Neural progenitor cell (in vitro differentiated cells): ENCODE measurements around the gene MAVS. TPM values are rescaled to one million over a fixed set of nuclear protein-coding genes. Genes with fewer than 3 reads are reported as not detected.
A peak's percentile ranks its signal among the peaks of the same experiment; 100 is the strongest.

Experiments
- DNase-seq: peaks from one replicate; pipeline ENCODE4 v3.0.0-alpha.2; 2016; ENCODE audit warnings: low spot score
- H2AFZ ChIP-seq: fragments of 200-600 bp; sonication (generic); replicated peaks from 2 replicates; pipeline ENCODE4 v1.6.1; 2016; ENCODE audit warnings: antibody characterized with exemption
- H3F3A ChIP-seq: fragments of 200-600 bp; sonication (generic); 2 replicates; pipeline ENCODE4 v1.6.1; 2016; ENCODE audit warnings: antibody characterized with exemption, low read depth
- H3K27ac ChIP-seq: fragments of 200-600 bp; sonication (generic); 2 replicates; pipeline ENCODE4 v1.5.1; 2016; ENCODE audit warnings: mild to moderate bottlenecking
- H3K27me3 ChIP-seq: fragments of 200-600 bp; sonication (generic); 2 replicates; pipeline ENCODE4 v1.6.1; 2016; ENCODE audit warnings: mild to moderate bottlenecking, moderate library complexity
- H3K36me3 ChIP-seq: fragments of 200-600 bp; sonication (generic); 2 replicates; pipeline ENCODE4 v1.5.1; 2016
- H3K4me1 ChIP-seq: fragments of 200-600 bp; sonication (generic); 2 replicates; pipeline ENCODE4 v1.6.1; 2016; ENCODE audit warnings: mixed run types
- H3K4me2 ChIP-seq: fragments of 200-600 bp; sonication (generic); 2 replicates; pipeline ENCODE4 v1.6.1; 2016
- H3K4me3 ChIP-seq: fragments of 200-600 bp; sonication (generic); 2 replicates; pipeline ENCODE4 v1.5.1; 2016
- H3K79me2 ChIP-seq: fragments of 200-600 bp; sonication (generic); 2 replicates; pipeline ENCODE4 v1.6.1; 2016; ENCODE audit warnings: low read depth
- H3K9ac ChIP-seq: fragments of 200-600 bp; sonication (generic); 2 replicates; pipeline ENCODE4 v1.6.1; 2016
- H3K9me3 ChIP-seq: fragments of 200-600 bp; sonication (generic); 2 replicates; pipeline ENCODE4 v1.5.1; 2016; ENCODE audit warnings: low read depth
- H4K20me1 ChIP-seq: fragments of 200-600 bp; sonication (generic); 2 replicates; pipeline ENCODE4 v1.6.1; 2016; ENCODE audit warnings: low read depth
- H3K27ac Mint-ChIP-seq: 3 replicates; pipeline ENCODE4 v1.8.0; 2021; ENCODE audit warnings: mixed read lengths
- H3K27me3 Mint-ChIP-seq: 2 replicates; pipeline ENCODE4 v1.8.0; 2022; ENCODE audit warnings: low read depth, mild to moderate bottlenecking, inconsistent platforms, moderate library complexity, mixed read lengths; ENCODE audit not compliant: insufficient read depth
- H3K36me3 Mint-ChIP-seq: 3 replicates; pipeline ENCODE4 v1.8.0; 2021; ENCODE audit warnings: mixed read lengths
- H3K4me1 Mint-ChIP-seq: 3 replicates; pipeline ENCODE4 v1.8.0; 2021; ENCODE audit warnings: mixed read lengths
- H3K4me3 Mint-ChIP-seq: 3 replicates; pipeline ENCODE4 v1.8.0; 2021; ENCODE audit warnings: mild to moderate bottlenecking, moderate library complexity, mixed read lengths
- H3K9me3 Mint-ChIP-seq: 3 replicates; pipeline ENCODE4 v1.8.0; 2020; ENCODE audit warnings: mixed read lengths
- CTCF ChIP-seq: fragments of 200-600 bp; sonication (generic); IDR thresholded peaks from 2 replicates; pipeline ENCODE4 v1.5.1; 2017; ENCODE audit warnings: antibody characterized with exemption, mild to moderate bottlenecking
- EZH2 ChIP-seq: fragments of 200-600 bp; sonication (generic); IDR thresholded peaks from 2 replicates; pipeline ENCODE4 v1.6.1; 2017; ENCODE audit warnings: antibody characterized with exemption, mild to moderate bottlenecking, moderate library complexity
- EZH2phosphoT487 ChIP-seq: fragments of 200-600 bp; sonication (generic); IDR thresholded peaks from 2 replicates; pipeline ENCODE4 v1.6.1; 2017; ENCODE audit warnings: antibody characterized with exemption
- total RNA-seq: library from RNA; depleted of rRNA; stranded (reverse); fragments of >200 nt; gene quantifications from 2 replicates; pipeline ENCODE4 v1.2.3, GENCODE V29; 2015; ENCODE audit warnings: low replicate concordance

Gene MAVS
- total RNA-seq, 1 donor from 2014 or later = 14.1 TPM

- no peak overlapping the region for H2AFZ ChIP-seq
- Mint-ChIP-seq H3K4me3 (peak overlapping the region; percentile 55), H3K27me3 (peaks cover 16% of the 10 kb centered on the region), H3K36me3 (peaks cover 38% of the 10 kb centered on the region), H3K27ac (peak overlapping the region; percentile 51), H3K4me1 (peaks cover 58% of the 10 kb centered on the region), H3K9me3 (no peaks in the 10 kb centered on the region)
- H3K4me1 ChIP-seq = peaks cover 27% of the 10 kb centered on the region
- H3K27me3 ChIP-seq = no peaks in the 10 kb centered on the region
- no peak overlapping the region for H3K27ac ChIP-seq
- H3K9ac ChIP-seq = no peak overlapping the region
- H3K79me2 ChIP-seq = no peaks in the 10 kb centered on the region
- no peak overlapping the region for H3K4me2 ChIP-seq
- H3K4me3 ChIP-seq = no peak overlapping the region
- peaks cover 23% of the 10 kb centered on the region for H3F3A ChIP-seq
- TF ChIP-seq CTCF = no peak
- no peak for TF ChIP-seq EZH2
- no peak for TF ChIP-seq EZH2phosphoT487
- H3K36me3 ChIP-seq = no peaks in the 10 kb centered on the region
- DNase-seq = no peak
- peaks cover 9% of the 10 kb centered on the region for H4K20me1 ChIP-seq
- H3K9me3 ChIP-seq = no peaks in the 10 kb centered on the region
Observed at GRCh38 chr20:3802524-3803239, 44.0 kb upstream of the MAVS start.

GRCh38 chr20:3803289-3803688, 43.3 kb upstream of the MAVS start:
- H3K4me1 ChIP-seq = peaks cover 27% of the 10 kb centered on the region
- no peak overlapping the region for H2AFZ ChIP-seq
- H3K36me3 ChIP-seq = no peaks in the 10 kb centered on the region
- Mint-ChIP-seq H3K27ac (no peak overlapping the region), H3K4me3 (no peak overlapping the region), H3K9me3 (no peaks in the 10 kb centered on the region), H3K36me3 (peaks cover 35% of the 10 kb centered on the region), H3K27me3 (peaks cover 14% of the 10 kb centered on the region), H3K4me1 (peaks cover 55% of the 10 kb centered on the region)
- H3K9ac ChIP-seq = no peak overlapping the region
- H3K79me2 ChIP-seq = no peaks in the 10 kb centered on the region
- H3K27ac ChIP-seq = no peak overlapping the region
- H3K9me3 ChIP-seq = no peaks in the 10 kb centered on the region
- H3F3A ChIP-seq = peaks cover 25% of the 10 kb centered on the region
- TF ChIP-seq CTCF (no peak), EZH2phosphoT487 (no peak), EZH2 (no peak)
- no peak overlapping the region for H3K4me2 ChIP-seq
- peaks cover 9% of the 10 kb centered on the region for H4K20me1 ChIP-seq
- H3K27me3 ChIP-seq = no peaks in the 10 kb centered on the region
- H3K4me3 ChIP-seq = no peak overlapping the region
- no peak for DNase-seq

GRCh38 chr20:3803854-3804253, 42.8 kb upstream of the MAVS start:
- Histone ChIP-seq H3K36me3 (no peaks in the 10 kb centered on the region), H2AFZ (no peak overlapping the region), H4K20me1 (peaks cover 9% of the 10 kb centered on the region), H3F3A (peaks cover 19% of the 10 kb centered on the region), H3K4me3 (no peak overlapping the region), H3K27me3 (no peaks in the 10 kb centered on the region), H3K27ac (no peak overlapping the region), H3K9ac (no peak overlapping the region), H3K79me2 (no peaks in the 10 kb centered on the region), H3K9me3 (no peaks in the 10 kb centered on the region), H3K4me2 (no peak overlapping the region), H3K4me1 (peaks cover 24% of the 10 kb centered on the region)
- Mint-ChIP-seq H3K36me3 (peaks cover 35% of the 10 kb centered on the region), H3K27me3 (peaks cover 9% of the 10 kb centered on the region), H3K27ac (no peak overlapping the region), H3K9me3 (no peaks in the 10 kb centered on the region), H3K4me1 (peaks cover 50% of the 10 kb centered on the region), H3K4me3 (no peak overlapping the region)
- TF ChIP-seq EZH2phosphoT487 (no peak), EZH2 (no peak), CTCF (no peak)
- DNase-seq = no peak
